ENCODE measurements around the gene RFC2.
"Not testable (repeated sequence)": the region's sequence is repeated elsewhere in the genome, so short reads cannot be mapped to it uniquely, and the experiment has no call there.

RFC2 gene

GRCh38 chr7:74248156-74248555 is 6.0 kb downstream of the RFC2 start:
- no peak for DNase-seq (ENCODE audit: low spot score)

GRCh38 chr7:74246497-74246896 is 7.7 kb downstream of the RFC2 start:
- no peak for DNase-seq (ENCODE audit: low spot score)

- no peak for DNase-seq (ENCODE audit: low spot score)
These were observed 12.1 kb downstream of the RFC2 start for GRCh38 chr7:74242122-74242443.

- DNase-seq (ENCODE audit: low spot score): no peak
These were observed 13.7 kb downstream of the RFC2 start for GRCh38 chr7:74240482-74240881.

- no peak for DNase-seq (ENCODE audit: low spot score)
These were observed 17.9 kb downstream of the RFC2 start for GRCh38 chr7:74236284-74236683.

GRCh38 chr7:74235518-74236268 is 18.5 kb downstream of the RFC2 start:
- DNase-seq (ENCODE audit: low spot score): no peak

- DNase-seq (ENCODE audit: low spot score): peak; percentile 18
These were observed 20.4 kb downstream of the RFC2 start for GRCh38 chr7:74233655-74234285.

GRCh38 chr7:74231232-74231590 is 23.0 kb downstream of the RFC2 start:
- no peak for DNase-seq (ENCODE audit: low spot score)

- DNase-seq (ENCODE audit: low spot score): no peak
These were observed 23.6 kb downstream of the RFC2 start for GRCh38 chr7:74230446-74231231.

GRCh38 chr7:74228951-74229900 is 25.0 kb downstream of the RFC2 start:
- no peak for DNase-seq (ENCODE audit: low spot score)

- no peak for DNase-seq (ENCODE audit: low spot score)
These were observed 27.6 kb downstream of the RFC2 start for GRCh38 chr7:74226633-74227032.

- DNase-seq (ENCODE audit: low spot score): no peak
These were observed 28.8 kb downstream of the RFC2 start for GRCh38 chr7:74225400-74225799.

GRCh38 chr7:74224907-74225306 is 29.3 kb downstream of the RFC2 start:
- DNase-seq (ENCODE audit: low spot score): not testable (repeated sequence)

GRCh38 chr7:74224511-74224832 is 29.7 kb downstream of the RFC2 start:
- no peak for DNase-seq (ENCODE audit: low spot score)

- DNase-seq (ENCODE audit: low spot score): no peak
These were observed 30.3 kb downstream of the RFC2 start for GRCh38 chr7:74223711-74224510.

- DNase-seq (ENCODE audit: low spot score): no peak
These were observed 31.1 kb downstream of the RFC2 start for GRCh38 chr7:74222851-74223710.

GRCh38 chr7:74221713-74222112 is 32.5 kb downstream of the RFC2 start:
- DNase-seq (ENCODE audit: low spot score): no peak

- DNase-seq (ENCODE audit: low spot score): no peak
These were observed 34.0 kb downstream of the RFC2 start for GRCh38 chr7:74220229-74220628.

- DNase-seq (ENCODE audit: low spot score): no peak
These were observed 34.8 kb downstream of the RFC2 start for GRCh38 chr7:74219416-74219815.

GRCh38 chr7:74218343-74218698 is 35.9 kb downstream of the RFC2 start:
- DNase-seq (ENCODE audit: low spot score): no peak
